ENCODE results near the gene NOP58. TPM values are rescaled to one million over a fixed set of nuclear protein-coding genes. Genes with fewer than 3 reads are reported as not detected.
"Not testable (repeated sequence)": the region's sequence is repeated elsewhere in the genome, so short reads cannot be mapped to it uniquely, and the experiment has no call there.

The NOP58 gene
- polyA plus RNA-seq, 1 donor: 61.9 TPM

DNA sequence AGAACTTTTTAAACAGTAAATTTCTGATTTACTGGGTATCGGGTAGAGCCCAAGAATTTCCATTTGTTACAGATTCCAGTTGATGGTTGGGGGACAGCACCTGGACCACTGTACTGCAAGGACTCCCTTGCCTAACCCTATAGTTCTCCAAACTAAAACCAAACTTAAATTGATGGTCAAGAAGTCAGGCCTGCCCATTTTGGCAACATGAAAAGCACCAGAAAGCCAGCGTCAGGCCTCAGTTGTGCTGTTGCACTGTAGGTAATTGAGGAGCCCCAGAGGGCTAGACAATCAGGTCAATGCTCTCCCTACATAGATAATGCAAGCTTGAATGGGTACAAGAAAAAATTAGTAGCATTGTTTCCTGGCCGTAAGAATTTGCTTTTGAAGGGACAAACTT lies 40.5 kb downstream of the NOP58 start:
- DNase-seq (ENCODE audit: low read depth): no peak

DNA sequence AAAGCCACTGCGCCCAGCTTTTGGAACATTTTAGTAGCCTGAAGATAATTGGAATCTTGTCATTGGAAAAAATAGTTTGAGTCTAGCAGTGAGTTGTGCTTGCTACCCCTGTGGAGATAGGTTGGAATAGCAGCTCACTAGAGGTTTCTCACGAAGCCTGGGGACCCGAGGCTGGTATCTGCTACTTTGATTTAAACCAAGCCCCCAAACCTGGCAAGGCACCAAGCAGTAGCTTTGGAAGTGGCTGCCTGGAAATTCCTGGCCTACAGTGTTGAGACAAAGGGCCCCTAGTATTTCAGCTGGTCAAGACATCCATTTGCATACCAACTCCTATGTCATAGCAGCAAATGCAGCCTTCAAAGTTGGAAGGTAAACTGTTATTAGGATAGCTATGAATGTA lies 42.1 kb downstream of the NOP58 start:
- no peak for DNase-seq (ENCODE audit: low read depth)

DNA sequence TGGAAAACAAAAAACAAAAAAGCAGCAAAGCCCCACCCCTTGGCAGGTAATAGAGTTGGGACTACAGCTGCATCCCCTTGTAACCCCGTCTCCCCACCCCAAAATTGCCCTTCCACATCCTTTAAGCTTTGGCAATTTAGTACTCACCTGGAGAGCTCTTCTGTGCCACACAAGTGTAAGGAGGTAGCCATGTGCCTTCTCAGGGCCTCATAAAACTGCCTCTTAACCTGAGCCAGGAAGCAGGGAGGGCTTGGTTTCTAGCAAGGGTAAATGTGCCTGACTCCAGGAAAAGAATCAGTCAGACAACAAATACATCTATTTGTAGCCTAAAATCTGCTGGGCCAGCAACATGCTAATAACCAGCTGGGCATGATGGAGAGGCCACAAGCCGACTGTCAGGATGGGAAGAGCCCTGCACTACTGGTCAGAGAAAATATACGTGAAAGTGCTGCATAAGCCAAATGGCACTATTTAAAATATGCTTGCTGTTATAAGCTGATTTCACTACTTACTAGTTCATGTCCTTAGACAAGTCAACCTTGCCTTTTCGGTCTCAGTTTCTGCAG lies 46.3 kb downstream of the NOP58 start:
- no peak for DNase-seq (ENCODE audit: low read depth)

DNA sequence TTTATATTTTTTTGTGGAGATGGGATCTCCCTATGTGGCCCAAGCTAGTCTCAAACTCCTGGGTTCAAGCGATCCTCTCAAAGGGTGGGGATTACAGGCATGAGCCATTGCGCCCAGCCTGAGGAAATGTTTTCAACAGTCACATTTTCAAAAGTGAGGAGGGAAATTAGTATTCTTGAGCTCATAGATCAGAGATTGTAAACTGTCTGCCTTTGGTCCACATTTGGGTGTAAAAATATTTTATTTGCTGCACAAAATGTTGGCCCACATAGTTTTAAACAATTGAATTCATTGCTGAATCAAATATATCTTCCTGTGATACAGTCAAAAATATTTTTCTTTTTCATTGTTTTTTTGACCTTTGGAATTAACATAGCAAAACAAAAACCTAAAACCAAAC lies 48.6 kb downstream of the NOP58 start:
- no peak for DNase-seq (ENCODE audit: low read depth)

DNA sequence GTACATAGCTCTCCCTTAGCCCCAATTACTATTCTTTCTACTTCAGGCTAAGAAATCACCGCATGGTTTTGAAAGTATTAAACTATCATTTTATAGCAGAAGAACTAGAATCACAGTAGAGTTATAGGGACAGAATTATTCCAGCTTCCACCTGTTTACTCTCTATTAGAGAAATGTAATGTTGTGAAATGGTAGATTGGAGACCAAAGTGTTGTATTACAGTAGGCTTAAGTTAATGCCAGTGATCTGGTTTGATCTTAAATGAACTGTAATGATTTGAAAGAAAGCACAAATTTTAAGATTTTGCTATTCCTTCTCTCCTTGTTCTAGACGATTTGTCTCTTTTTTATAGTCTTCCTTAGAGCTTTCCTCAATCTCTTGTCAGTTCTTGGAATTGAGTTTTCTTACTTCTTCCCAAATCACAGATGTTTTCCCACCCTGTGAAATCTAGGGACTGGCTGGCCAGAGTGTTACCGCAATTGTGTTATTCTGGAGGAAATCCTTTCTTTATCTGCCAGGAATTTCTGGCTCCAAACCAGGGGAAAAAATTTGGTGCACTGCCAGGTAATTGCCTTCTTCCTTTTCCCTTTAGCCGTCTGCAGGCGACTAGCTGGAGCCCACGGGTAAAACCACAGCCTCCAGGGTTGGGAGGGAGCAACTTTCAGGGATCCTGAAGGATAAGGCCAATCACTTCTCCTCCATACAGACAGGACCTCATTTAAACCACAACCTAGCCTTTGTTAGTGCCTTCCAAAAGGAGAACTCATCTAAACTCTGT lies 51.7 kb downstream of the NOP58 start:
- DNase-seq (ENCODE audit: low read depth): peak; percentile 44

DNA sequence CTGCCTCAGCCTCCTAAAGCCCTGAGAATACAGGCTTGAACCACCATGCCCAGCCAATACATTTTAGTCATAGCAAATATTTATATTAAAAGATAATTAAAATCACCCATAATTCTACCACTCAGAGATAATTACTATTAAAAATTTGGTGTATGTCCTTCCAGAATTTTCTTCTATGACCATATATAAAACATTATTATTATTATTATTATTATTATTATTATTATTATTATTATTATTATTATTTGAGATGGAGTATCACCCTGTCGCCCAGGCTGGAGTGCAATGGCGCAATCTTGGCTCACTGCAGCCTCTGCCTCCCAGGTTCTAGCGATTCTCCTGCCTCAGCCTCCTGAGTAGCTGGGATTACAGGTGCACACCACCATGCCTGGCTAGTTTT lies 54.8 kb downstream of the NOP58 start:
- not testable (repeated sequence) for DNase-seq (ENCODE audit: low read depth)

DNA sequence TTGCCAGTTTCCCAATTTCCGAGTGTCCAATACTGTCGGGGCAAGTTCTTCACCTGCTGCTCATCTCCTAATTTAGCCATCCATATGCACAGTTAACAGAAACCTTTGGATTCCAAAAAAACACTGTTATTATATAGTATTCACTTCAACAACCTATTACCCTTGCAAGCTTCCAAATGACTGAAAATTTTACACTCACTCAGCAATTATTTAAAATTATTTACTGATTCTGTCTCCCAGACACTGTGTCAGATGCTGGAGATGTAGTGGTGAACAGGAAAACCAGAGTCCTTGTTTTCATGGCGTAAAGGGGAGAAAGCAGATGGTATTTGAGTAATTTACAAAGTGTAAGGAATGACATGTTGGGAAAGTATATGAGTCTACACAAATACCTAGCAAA lies 56.9 kb downstream of the NOP58 start:
- no peak for DNase-seq (ENCODE audit: low read depth)

DNA sequence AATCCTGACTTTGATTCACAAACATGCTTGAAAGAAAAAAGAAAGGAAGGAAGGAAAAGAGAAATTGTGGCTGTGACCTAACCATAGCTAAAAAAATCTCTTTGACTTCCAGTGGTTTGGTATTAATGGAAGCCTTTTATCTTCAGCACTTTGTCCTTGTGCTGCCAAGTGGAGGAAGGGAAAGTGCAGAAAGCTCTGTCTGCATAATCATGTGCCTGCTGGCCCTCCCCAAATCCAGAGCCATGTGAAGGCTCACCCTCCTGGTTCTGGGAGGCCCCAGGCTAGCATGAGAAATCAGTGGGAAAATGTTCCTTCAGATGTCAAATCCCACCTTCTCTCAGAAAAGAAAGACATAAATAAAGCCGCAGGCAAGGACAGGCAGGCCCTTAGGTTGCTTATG lies 62.3 kb downstream of the NOP58 start:
- DNase-seq (ENCODE audit: low read depth): no peak

DNA sequence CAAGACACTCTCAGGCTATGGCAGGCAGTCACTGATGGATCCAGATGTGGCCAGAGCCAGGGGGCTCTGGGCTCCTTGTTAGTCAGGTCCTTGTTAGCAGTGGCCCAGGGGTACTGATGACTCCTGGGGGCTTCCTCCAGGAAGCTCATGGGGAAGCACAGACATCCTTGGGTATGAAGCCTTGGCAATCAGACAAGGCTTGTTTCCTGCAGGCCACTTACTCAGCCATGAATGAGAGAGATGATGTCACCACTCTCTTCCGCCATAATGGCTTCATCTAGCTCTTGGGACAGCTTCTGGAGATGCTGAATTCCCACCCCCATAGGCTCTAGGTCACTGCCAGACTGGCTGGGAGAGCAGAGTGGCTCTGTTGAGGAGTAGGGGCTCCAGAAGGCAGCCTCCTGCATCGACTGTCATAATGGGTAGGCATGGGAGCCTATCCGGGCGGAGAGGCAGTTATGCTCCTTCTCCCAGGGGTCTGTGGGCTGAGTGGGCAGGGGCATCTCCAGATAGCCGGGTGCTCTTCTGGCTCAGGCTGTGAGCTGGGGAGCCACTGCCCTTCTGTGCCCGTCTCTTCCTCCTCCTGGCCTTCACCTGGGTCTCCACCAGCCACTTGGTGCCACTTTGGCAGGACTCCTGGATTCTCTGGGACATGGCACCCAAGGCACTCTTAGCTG lies 70.4 kb downstream of the NOP58 start:
- no peak for DNase-seq (ENCODE audit: low read depth)

DNA sequence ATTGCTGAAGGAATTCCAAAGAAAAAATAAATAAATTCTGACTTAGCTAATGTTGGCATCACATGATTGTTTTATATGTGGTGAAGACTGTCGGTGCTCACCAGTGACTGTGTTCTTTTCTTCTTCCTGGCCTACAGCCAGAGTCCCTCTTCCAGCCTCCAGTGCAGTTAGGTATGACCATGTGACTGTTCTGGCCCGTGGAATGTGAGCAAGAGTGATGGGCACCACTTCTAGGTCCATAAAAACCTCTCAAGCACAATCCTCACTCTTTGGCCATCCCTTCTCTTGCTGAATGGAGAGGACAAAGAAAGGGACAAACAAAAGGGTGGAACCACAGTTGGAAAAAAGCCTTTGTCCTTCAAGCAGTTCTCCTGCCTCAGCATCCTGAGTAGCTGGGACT lies 71.6 kb downstream of the NOP58 start:
- no peak for DNase-seq (ENCODE audit: low read depth)

DNA sequence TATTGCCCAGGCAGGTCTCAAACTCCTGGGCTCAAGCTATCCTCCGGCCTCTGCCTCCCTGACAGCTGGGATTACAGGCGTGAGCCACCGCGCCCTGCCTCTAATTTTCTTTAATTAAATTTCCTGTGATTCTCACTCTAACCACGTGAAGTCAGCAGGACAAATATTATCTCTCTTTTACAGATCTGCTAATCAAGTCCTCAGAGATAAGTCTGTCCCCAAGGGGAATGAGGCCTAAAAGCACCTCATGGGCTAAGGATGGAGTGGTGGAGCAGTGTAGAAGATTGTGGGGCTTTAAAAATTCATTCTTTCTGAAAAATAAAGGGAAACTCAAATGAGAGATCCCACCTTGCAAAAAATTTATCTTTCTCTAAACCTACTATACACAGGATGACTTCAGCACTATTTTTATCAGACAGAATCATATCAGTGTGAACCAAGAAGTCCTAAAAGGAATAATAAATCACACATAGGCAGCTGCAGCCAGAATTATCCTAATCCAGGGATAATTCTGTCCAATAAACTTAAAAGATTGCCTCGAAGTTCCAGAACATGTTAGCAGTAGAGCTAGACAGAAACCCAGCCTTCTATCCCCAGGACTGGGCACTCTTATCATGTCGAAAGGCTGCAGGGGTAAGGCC lies 72.3 kb downstream of the NOP58 start:
- DNase-seq (ENCODE audit: low read depth): no peak

DNA sequence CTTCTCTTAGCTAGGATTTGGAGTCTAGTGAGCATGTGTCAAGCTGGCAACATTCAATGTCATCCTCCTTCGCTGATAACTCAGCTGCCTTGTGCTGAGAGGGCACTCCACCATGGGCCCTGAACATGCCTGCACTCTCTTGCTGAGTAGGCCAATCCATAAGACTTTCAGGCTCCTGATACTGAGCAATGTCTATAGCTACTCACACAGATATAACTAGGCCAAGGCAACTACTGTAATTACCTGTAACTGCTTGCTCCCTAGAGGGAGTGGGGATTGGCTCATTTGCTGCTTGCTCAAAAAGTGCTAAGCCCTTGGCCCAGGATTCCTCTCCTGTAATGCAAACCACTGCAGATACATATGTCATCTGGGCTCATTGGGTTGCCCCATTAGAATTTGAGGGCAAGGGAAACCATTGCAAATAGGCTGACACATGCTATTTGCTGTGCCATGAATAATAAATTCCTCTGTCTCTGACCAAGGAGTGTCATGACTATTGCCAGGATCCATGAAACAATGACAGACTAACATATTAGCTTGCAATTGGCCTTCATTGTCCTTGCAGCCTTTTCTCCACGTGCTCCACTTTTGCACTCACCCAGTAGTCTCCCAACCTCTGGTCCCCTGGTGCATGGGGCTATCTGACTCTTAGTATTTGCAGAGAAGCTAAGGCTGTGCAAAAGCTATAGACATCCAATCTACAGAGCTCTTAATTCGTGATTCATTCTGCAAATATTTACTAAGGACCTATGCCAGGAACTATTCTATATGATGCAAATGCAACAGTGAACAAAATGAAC lies 73.7 kb downstream of the NOP58 start:
- no peak for DNase-seq (ENCODE audit: low read depth)

DNA sequence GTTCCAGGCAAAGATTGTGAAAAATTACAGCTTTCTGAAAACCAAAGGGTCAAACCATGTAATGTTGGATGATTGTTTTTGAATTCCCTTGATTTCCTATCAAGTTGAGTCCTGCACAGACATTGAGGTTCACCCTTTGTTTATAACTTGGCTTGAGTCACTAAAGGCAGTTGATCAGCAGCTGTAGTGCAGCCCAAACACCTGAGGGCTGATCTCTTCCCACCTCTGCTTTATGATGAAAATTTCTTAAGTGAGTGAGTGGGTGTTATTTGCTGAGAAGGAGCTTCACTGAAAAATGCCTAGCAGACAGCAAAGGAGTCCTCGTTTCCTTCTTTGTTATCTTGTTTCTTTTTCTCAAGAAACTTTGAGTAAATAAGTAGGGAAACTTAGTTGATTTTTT lies 78.6 kb downstream of the NOP58 start:
- no peak for DNase-seq (ENCODE audit: low read depth)

DNA sequence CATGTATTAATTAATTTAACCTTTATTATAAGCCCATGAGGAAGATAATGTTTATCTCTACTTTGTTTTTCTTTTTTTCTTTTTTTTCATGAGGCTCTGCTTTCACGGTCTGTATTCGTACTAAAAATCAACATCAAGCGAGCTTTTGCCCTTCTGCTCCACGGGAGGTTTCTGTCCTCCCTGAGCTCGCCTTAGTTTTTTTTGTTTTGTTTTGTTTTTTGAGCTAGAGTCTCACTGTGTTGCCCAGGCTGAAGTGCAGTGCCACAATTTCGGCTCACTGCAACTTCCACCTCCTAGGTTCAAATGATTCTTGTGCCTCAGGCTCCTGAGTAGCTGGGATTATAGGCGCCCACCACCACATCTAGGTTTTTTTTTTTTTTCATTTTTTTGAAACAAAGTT lies 80.6 kb downstream of the NOP58 start:
- DNase-seq (ENCODE audit: low read depth): no peak

Other genes starting within 250 kb of the NOP58 start
- gene FZD7, start 231.9 kb upstream of the NOP58 start, polyA plus RNA-seq (ENCODE audit: insufficient read length): 24.4 TPM
- 0.37 TPM for gene KIAA2012, start 192.5 kb upstream of the NOP58 start, polyA plus RNA-seq (ENCODE audit: insufficient read length)
- 85.3 TPM for gene SUMO1, start 27.2 kb upstream of the NOP58 start, polyA plus RNA-seq (ENCODE audit: insufficient read length)
- gene BMPR2, start 110.6 kb downstream of the NOP58 start, polyA plus RNA-seq (ENCODE audit: insufficient read length): 30.6 TPM